GM10248 (cell line): Measurements from ENCODE around the gene FGF14.

ENCODE experiments used
- CTCF ChIA-PET: fragments of 300-600 bp; sonication (Branson Sonifier 250); formaldehyde crosslinking; extraction: SDS; loops from one replicate; lab custom pipeline; 2021; ENCODE audit warnings: antibody characterized with exemption; lab: Yijun Ruan, JAX
- POLR2A ChIA-PET: fragments of 350-650 bp; sonication (Branson Sonifier 250); formaldehyde crosslinking; extraction: SDS; loops from one replicate; lab custom pipeline; 2020; ENCODE audit warnings: antibody characterized with exemption; lab: Yijun Ruan, JAX
- DNase-seq: peaks from one replicate; pipeline ENCODE4 v3.0.0; 2012; ENCODE audit errors: extremely low spot score
- CTCF ChIP-seq: IDR thresholded peaks from 2 replicates; pipeline ENCODE4 v1.5.1; 2012; ENCODE audit warnings: mild to moderate bottlenecking, low read depth; ENCODE audit errors: extremely low read depth, missing control alignments, control extremely low read depth

The FGF14 gene

GRCh38 chr13:102354011-102354410 is 47.8 kb downstream of the FGF14 start:
- CTCF ChIA-PET: interaction anchor here (2.1 kb wide), 2 partner anchors 13 kb away, joined by 6 to 8 read pairs; no protein-coding TSS in a partner anchor
- POLR2A ChIA-PET: no interaction called here
- TF ChIP-seq CTCF: no peak

GRCh38 chr13:102351521-102351920 is 50.3 kb downstream of the FGF14 start:
- POLR2A ChIA-PET: no interaction called here
- CTCF ChIA-PET: interaction anchor here (1.2 kb wide), 1 partner anchor 10 kb away, joined by 6 read pairs; no protein-coding TSS in a partner anchor
- no peak for TF ChIP-seq CTCF
- DNase-seq: no peak

More at GRCh38 chr13:102354011-102354410, 47.8 kb downstream of the FGF14 start:
- no peak for DNase-seq

GRCh38 chr13:102347490-102347889 is 54.4 kb downstream of the FGF14 start:
- ChIA-PET CTCF (interaction anchor here (1.1 kb wide), 1 partner anchor 11 kb away, joined by 3 read pairs; no protein-coding TSS in a partner anchor), POLR2A (no interaction called here)
- DNase-seq: no peak
- no peak for TF ChIP-seq CTCF

GRCh38 chr13:102346769-102347168 is 55.1 kb downstream of the FGF14 start:
- ChIA-PET POLR2A (no interaction called here), CTCF (interaction anchor here (1.7 kb wide), 1 partner anchor 11 kb away, joined by 4 read pairs; no protein-coding TSS in a partner anchor)
- TF ChIP-seq CTCF: no peak
- no peak for DNase-seq

GRCh38 chr13:102344410-102344809 is 57.4 kb downstream of the FGF14 start:
- ChIA-PET CTCF (interaction anchor here (1.0 to 1.6 kb wide), 2 partner anchors 10 to 16 kb away, joined by 3 to 5 read pairs; no protein-coding TSS in a partner anchor), POLR2A (no interaction called here)
- no peak for DNase-seq
- no peak for TF ChIP-seq CTCF

GRCh38 chr13:102333320-102334198 is 68.3 kb downstream of the FGF14 start:
- CTCF ChIA-PET: interaction anchor here (1.3 to 2.2 kb wide), 2 partner anchors 8 to 11 kb away, joined by 3 to 8 read pairs; no protein-coding TSS in a partner anchor
- POLR2A ChIA-PET: no interaction called here
- TF ChIP-seq CTCF: no peak
- DNase-seq: no peak
